Keratinocyte (primary cell): ENCODE results near the gene FBXL14. TPM values are rescaled to one million over a fixed set of nuclear protein-coding genes. Genes with fewer than 3 reads are reported as not detected.

ENCODE experiments used
- DNase-seq: peaks from one replicate; pipeline ENCODE4 v3.0.0-alpha.2; 2011; ENCODE audit warnings: low read depth, missing footprints, low spot score
- FAIRE-seq: peaks from 2 replicates; lab custom pipeline; 2011; peaks lifted over from hg19 to GRCh38; lab: Jason Lieb, UNC
- H2AFZ ChIP-seq: 2 replicates; pipeline ENCODE4 v1.6.0; 2012; ENCODE audit warnings: low read length, control low read depth, inconsistent platforms; ENCODE audit not compliant: control insufficient read depth
- H3K27ac ChIP-seq: 2 replicates; pipeline ENCODE4 v1.5.1; 2011; ENCODE audit warnings: low read length; ENCODE audit not compliant: control insufficient read depth, insufficient read depth
- H3K27me3 ChIP-seq: 3 replicates; pipeline ENCODE4 v1.6.0; 2011; ENCODE audit warnings: low read length; ENCODE audit not compliant: control insufficient read depth, insufficient read depth; ENCODE audit errors: extremely low read depth
- H3K36me3 ChIP-seq, 2 experiments: 2 replicates in 1 of 2; 3 replicates in 1 of 2; pipeline ENCODE4 v1.5.1; 2011; ENCODE audit warnings: low read length in 2 of 2, mild to moderate bottlenecking in 1 of 2; ENCODE audit not compliant: control insufficient read depth in 2 of 2, insufficient read depth in 2 of 2; ENCODE audit errors: extremely low read depth in 1 of 2
- H3K4me1 ChIP-seq: 3 replicates; pipeline ENCODE4 v1.5.1; 2011; ENCODE audit warnings: low read length; ENCODE audit not compliant: control insufficient read depth, insufficient read depth; ENCODE audit errors: extremely low read depth
- H3K4me2 ChIP-seq: 3 replicates; pipeline ENCODE4 v1.6.0; 2011; ENCODE audit warnings: low read depth, low read length; ENCODE audit not compliant: control insufficient read depth, insufficient read depth; ENCODE audit errors: extremely low read depth
- H3K4me3 ChIP-seq, 3 experiments: fragments of 200-600 bp in 1 of 3; sonication (generic) in 1 of 3; 2 replicates in 2 of 3; 3 replicates in 1 of 3; pipeline ENCODE4 v1.5.1; 2011 to 2016; ENCODE audit warnings: low read length in 3 of 3, mild to moderate bottlenecking in 3 of 3, control low read depth in 2 of 3, inconsistent platforms in 1 of 3, low read depth in 1 of 3, mixed read lengths in 1 of 3, mixed run types in 1 of 3, moderate library complexity in 1 of 3; ENCODE audit not compliant: control insufficient read depth in 2 of 3, insufficient read depth in 2 of 3; ENCODE audit errors: extremely low read depth in 1 of 3
- H3K79me2 ChIP-seq: 2 replicates; pipeline ENCODE4 v1.6.0; 2012; ENCODE audit warnings: low read length; ENCODE audit not compliant: control insufficient read depth, insufficient read depth
- H3K9ac ChIP-seq: 3 replicates; pipeline ENCODE4 v1.6.0; 2011; ENCODE audit warnings: low read length; ENCODE audit not compliant: control insufficient read depth, insufficient read depth; ENCODE audit errors: extremely low read depth
- H3K9me1 ChIP-seq: 3 replicates; pipeline ENCODE4 v1.6.0; 2011; ENCODE audit warnings: low read length; ENCODE audit not compliant: control insufficient read depth, insufficient read depth; ENCODE audit errors: extremely low read depth
- H3K9me3 ChIP-seq: 2 replicates; pipeline ENCODE4 v1.5.1; 2012; ENCODE audit warnings: low read depth, low read length; ENCODE audit not compliant: control insufficient read depth
- H4K20me1 ChIP-seq: 3 replicates; pipeline ENCODE4 v1.6.0; 2011; ENCODE audit warnings: low read length; ENCODE audit not compliant: control insufficient read depth, insufficient read depth; ENCODE audit errors: extremely low read depth
- EZH2 ChIP-seq: IDR thresholded peaks from one replicate; pipeline ENCODE4 v1.6.1; 2012; ENCODE audit warnings: inconsistent platforms, mild to moderate bottlenecking, low read length, moderate library complexity
- dilution Hi-C: fragments of 300-500 bp; cut with MboI; formaldehyde crosslinking; loops from one replicate; pipeline ENCODE4 v1.7.0; 2020; ENCODE audit warnings: low sequenced_read_pairs; ENCODE audit not compliant: extremely low pct_ligation_motif_present
- polyA plus RNA-seq, 5 experiments: library from polyadenylated mRNA; depleted of rRNA in 3 of 5; stranded (reverse) in 3 of 5; stranded (forward) in 1 of 5; unstranded in 1 of 5; fragments of >200 nt; gene quantifications; 1 replicate in 1 of 5; 2 replicates in 3 of 5; 3 replicates in 1 of 5; pipeline versions ENCODE4 v1.2.1 to v1.2.3, GENCODE V29; 2011 to 2012; ENCODE audit warnings: missing spikeins in 2 of 5, low read depth in 1 of 5, low replicate concordance in 1 of 5
- TF ChIP-seq, protein P1 (sequence below), 3 experiments: IDR thresholded peaks in 1 of 3; conservative IDR thresholded peaks in 1 of 3; optimal IDR thresholded peaks in 1 of 3; 2 replicates in 2 of 3; 3 replicates in 1 of 3; pipeline versions ENCODE3 to v1.5.1; 2011; ENCODE audit warnings: low read length in 3 of 3, mild to moderate bottlenecking in 3 of 3, moderate library complexity in 2 of 3, control low read depth in 1 of 3, inconsistent platforms in 1 of 3; ENCODE audit not compliant: insufficient read depth in 2 of 3; ENCODE audit errors: extremely low read depth in 1 of 3

Gene FBXL14
- polyA plus RNA-seq, 1 donor (not counting 4 experiments of a cell fraction or from before 2014, with no cell fraction given), result 1.8 TPM

DNA sequence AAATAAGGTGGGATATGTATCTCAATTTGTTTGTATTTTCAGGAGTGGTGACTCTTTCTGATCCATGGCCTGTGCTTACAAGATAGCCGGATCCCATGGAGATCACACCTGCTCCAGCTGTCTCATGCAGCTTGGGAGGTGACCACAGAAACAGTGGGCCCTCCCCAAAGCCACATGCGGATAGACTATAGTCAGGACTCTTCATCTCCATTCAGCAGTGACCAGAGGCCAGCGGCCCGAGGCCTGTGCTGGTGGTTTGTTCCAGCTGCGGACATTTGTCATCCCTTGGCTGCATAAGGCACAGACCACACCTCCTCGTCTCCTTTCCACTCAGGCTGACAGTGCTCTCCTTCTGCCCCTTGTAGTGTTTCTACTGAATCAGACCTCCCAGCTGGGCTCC lies 20.0 kb upstream of the FBXL14 start:
- dilution Hi-C loops, result no loop called here

DNA sequence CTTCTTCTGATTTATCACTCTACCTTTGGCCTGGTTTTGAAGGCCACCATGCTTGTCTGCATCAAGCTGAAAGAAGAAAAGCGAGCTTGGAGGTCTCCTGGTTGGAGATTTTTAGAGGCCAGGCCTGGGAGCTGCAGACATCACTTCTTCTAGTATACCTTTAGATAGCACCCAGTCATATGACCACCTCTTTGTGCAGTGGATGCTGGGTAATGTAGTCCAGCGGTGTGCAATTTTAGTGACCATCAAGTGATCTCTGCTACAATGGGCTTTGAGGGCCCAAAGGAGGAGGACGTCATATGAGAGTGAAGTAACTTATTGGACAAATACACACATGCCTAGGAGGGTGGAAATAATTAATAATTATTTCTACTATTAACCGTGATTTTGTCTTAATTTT lies 19.5 kb upstream of the FBXL14 start:
- no peak overlapping the region for H3K27ac ChIP-seq
- H3K9me3 ChIP-seq, result no peaks in the 10 kb centered on the region
- dilution Hi-C loops, result no loop called here
- no peak overlapping the region for H2AFZ ChIP-seq
- H3K9me1 ChIP-seq, result no peaks in the 10 kb centered on the region
- TF ChIP-seq, protein P1, sequence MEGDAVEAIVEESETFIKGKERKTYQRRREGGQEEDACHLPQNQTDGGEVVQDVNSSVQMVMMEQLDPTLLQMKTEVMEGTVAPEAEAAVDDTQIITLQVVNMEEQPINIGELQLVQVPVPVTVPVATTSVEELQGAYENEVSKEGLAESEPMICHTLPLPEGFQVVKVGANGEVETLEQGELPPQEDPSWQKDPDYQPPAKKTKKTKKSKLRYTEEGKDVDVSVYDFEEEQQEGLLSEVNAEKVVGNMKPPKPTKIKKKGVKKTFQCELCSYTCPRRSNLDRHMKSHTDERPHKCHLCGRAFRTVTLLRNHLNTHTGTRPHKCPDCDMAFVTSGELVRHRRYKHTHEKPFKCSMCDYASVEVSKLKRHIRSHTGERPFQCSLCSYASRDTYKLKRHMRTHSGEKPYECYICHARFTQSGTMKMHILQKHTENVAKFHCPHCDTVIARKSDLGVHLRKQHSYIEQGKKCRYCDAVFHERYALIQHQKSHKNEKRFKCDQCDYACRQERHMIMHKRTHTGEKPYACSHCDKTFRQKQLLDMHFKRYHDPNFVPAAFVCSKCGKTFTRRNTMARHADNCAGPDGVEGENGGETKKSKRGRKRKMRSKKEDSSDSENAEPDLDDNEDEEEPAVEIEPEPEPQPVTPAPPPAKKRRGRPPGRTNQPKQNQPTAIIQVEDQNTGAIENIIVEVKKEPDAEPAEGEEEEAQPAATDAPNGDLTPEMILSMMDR (optimal IDR thresholded peaks at IDR 0.05 in 1 of 3, IDR thresholded peaks at IDR 0.05 in 1 of 3, conservative IDR thresholded peaks at IDR 0.05 in 1 of 3; ENCODE audit: extremely low read depth in 1 of 3, insufficient read depth in 2 of 3, low read length in 3 of 3), result no peak
- TF ChIP-seq EZH2, result no peak
- H3K4me1 ChIP-seq, result peaks cover 19% of the 10 kb centered on the region
- peaks cover 52% of the 10 kb centered on the region for H3K27me3 ChIP-seq
- FAIRE-seq (no peak), DNase-seq (no peak)
- no peak overlapping the region for H3K9ac ChIP-seq
- H3K4me2 ChIP-seq, result no peak overlapping the region
- H3K36me3 ChIP-seq, result no peaks in the 10 kb centered on the region
- H4K20me1 ChIP-seq, result peaks cover 18% of the 10 kb centered on the region
- no peaks in the 10 kb centered on the region for H3K79me2 ChIP-seq
- H3K4me3 ChIP-seq, result no peak overlapping the region

More for the DNA sequence above, 20.0 kb upstream of the FBXL14 start:
- H3K4me3 ChIP-seq, result no peak overlapping the region
- FAIRE-seq (no peak), DNase-seq (no peak)
- peaks cover 23% of the 10 kb centered on the region for H3K4me1 ChIP-seq
- no peak overlapping the region for H3K27ac ChIP-seq
- H3K4me2 ChIP-seq, result no peak overlapping the region
- H2AFZ ChIP-seq, result no peak overlapping the region
- H3K9me3 ChIP-seq, result no peaks in the 10 kb centered on the region
- TF ChIP-seq, protein P1 (optimal IDR thresholded peaks at IDR 0.05 in 1 of 3, IDR thresholded peaks at IDR 0.05 in 1 of 3, conservative IDR thresholded peaks at IDR 0.05 in 1 of 3; ENCODE audit: extremely low read depth in 1 of 3, insufficient read depth in 2 of 3, low read length in 3 of 3), result no peak
- no peak for TF ChIP-seq EZH2
- no peak overlapping the region for H3K9ac ChIP-seq
- no peaks in the 10 kb centered on the region for H3K36me3 ChIP-seq
- H3K9me1 ChIP-seq, result no peaks in the 10 kb centered on the region
- H4K20me1 ChIP-seq, result peaks cover 18% of the 10 kb centered on the region
- H3K27me3 ChIP-seq, result peaks cover 49% of the 10 kb centered on the region
- no peaks in the 10 kb centered on the region for H3K79me2 ChIP-seq
